IMR-90 (cell line): ENCODE measurements around the gene GPC5. TPM values are rescaled to one million over a fixed set of nuclear protein-coding genes. Genes with fewer than 3 reads are reported as not detected.

Experiments
- ATAC-seq: fragments of 200-7000 bp; cut with Tn5 transposase; 2 replicates; pipeline ENCODE4 v1.9.1; 2020; ENCODE audit warnings: low read depth, mild to moderate bottlenecking, moderate library complexity
- BruUV-seq: library from RNA; stranded (reverse); fragments of 400-500 nt; replicated peaks from 2 replicates; lab custom pipeline; 2021; lab: Mats Ljungman, UMichigan
- CTCF ChIA-PET: fragments of 300-600 bp; formaldehyde crosslinking; extraction: SDS; loops from one replicate; lab custom pipeline; 2021; ENCODE audit warnings: antibody characterized with exemption; lab: Yijun Ruan, JAX
- POLR2A ChIA-PET: fragments of 300-600 bp; sonication (Branson Sonifier 250); formaldehyde crosslinking; loops from one replicate; lab custom pipeline; 2022; ENCODE audit warnings: antibody characterized with exemption; ENCODE audit not compliant: unreplicated experiment; lab: Charles Lee
- DNase-seq: peaks from one replicate; pipeline ENCODE4 v3.0.0; 2013
- H2AFZ ChIP-seq: replicated peaks from 2 replicates; pipeline ENCODE3; 2013; ENCODE audit warnings: low read length, mild to moderate bottlenecking; ENCODE audit not compliant: poor library complexity
- H2AK5ac ChIP-seq: 2 replicates; pipeline ENCODE4 v1.6.1; 2013; ENCODE audit warnings: low read depth, low read length, inconsistent platforms
- H2AK9ac ChIP-seq: replicated peaks from 2 replicates; pipeline ENCODE3; 2013; ENCODE audit warnings: mild to moderate bottlenecking, low read depth, low read length, moderate library complexity; ENCODE audit not compliant: poor library complexity
- H2BK120ac ChIP-seq: 2 replicates; pipeline ENCODE4 v1.6.1; 2013; ENCODE audit warnings: low read depth, low read length, inconsistent platforms
- H2BK15ac ChIP-seq: 3 replicates; pipeline ENCODE4 v1.6.1; 2013; ENCODE audit warnings: low read depth, low read length, inconsistent platforms
- H2BK20ac ChIP-seq: 2 replicates; pipeline ENCODE4 v1.6.1; 2013; ENCODE audit warnings: low read depth, mild to moderate bottlenecking, inconsistent platforms, low read length, moderate library complexity
- H2BK5ac ChIP-seq: 2 replicates; pipeline ENCODE4 v1.6.1; 2013; ENCODE audit warnings: mild to moderate bottlenecking, low read depth, low read length, inconsistent platforms; ENCODE audit not compliant: poor library complexity, severe bottlenecking
- H3K14ac ChIP-seq: replicated peaks from 2 replicates; pipeline ENCODE4 v1.6.1; 2013; ENCODE audit warnings: low read depth, low read length, inconsistent platforms
- H3K18ac ChIP-seq: 2 replicates; pipeline ENCODE4 v1.6.1; 2013; ENCODE audit warnings: low read depth, low read length, control low read depth
- H3K23ac ChIP-seq: 2 replicates; pipeline ENCODE4 v1.6.1; 2013; ENCODE audit warnings: low read depth, low read length, inconsistent platforms
- H3K27ac ChIP-seq: 2 replicates; pipeline ENCODE4 v1.5.1; 2013; ENCODE audit warnings: mild to moderate bottlenecking, control low read depth, low read length; ENCODE audit not compliant: insufficient read depth
- H3K27me3 ChIP-seq: 2 replicates; pipeline ENCODE4 v1.6.1; 2013; ENCODE audit warnings: low read length; ENCODE audit not compliant: control insufficient read depth, insufficient read depth
- H3K36me3 ChIP-seq: 2 replicates; pipeline ENCODE4 v1.6.1; 2013; ENCODE audit warnings: low read length, mixed read lengths; ENCODE audit not compliant: control insufficient read depth, insufficient read depth
- H3K4ac ChIP-seq: 2 replicates; pipeline ENCODE4 v1.6.1; 2013; ENCODE audit warnings: low read depth, low read length, inconsistent platforms
- H3K4me1 ChIP-seq: 2 replicates; pipeline ENCODE4 v1.6.1; 2013; ENCODE audit warnings: low read length, mixed read lengths; ENCODE audit not compliant: control insufficient read depth, insufficient read depth
- H3K4me2 ChIP-seq: 2 replicates; pipeline ENCODE4 v1.6.1; 2013; ENCODE audit warnings: low read depth, mild to moderate bottlenecking, control low read depth, low read length, moderate library complexity
- H3K4me3 ChIP-seq: 2 replicates; pipeline ENCODE4 v1.5.1; 2013; ENCODE audit warnings: low read depth, mild to moderate bottlenecking, control low read depth, low read length, moderate library complexity; ENCODE audit not compliant: insufficient read depth
- H3K56ac ChIP-seq: 2 replicates; pipeline ENCODE4 v1.6.1; 2013; ENCODE audit warnings: low read length, inconsistent platforms; ENCODE audit not compliant: insufficient read depth; ENCODE audit errors: extremely low read depth
- H3K79me1 ChIP-seq, 2 experiments: 2 replicates each; pipeline ENCODE4 v1.6.1; 2013; ENCODE audit warnings: low read length in 2 of 2, inconsistent platforms in 1 of 2, low read depth in 1 of 2
- H3K9ac ChIP-seq: 2 replicates; pipeline ENCODE4 v1.6.1; 2013; ENCODE audit warnings: low read depth, low read length, control low read depth
- H3K9me1 ChIP-seq: 2 replicates; pipeline ENCODE4 v1.6.1; 2013; ENCODE audit warnings: low read length, inconsistent platforms; ENCODE audit not compliant: insufficient read depth
- H3K9me3 ChIP-seq: 2 replicates; pipeline ENCODE4 v1.6.1; 2013; ENCODE audit warnings: low read length; ENCODE audit not compliant: control insufficient read depth, insufficient read depth
- H4K20me1 ChIP-seq: 2 replicates; pipeline ENCODE4 v1.6.1; 2013; ENCODE audit warnings: low read length, inconsistent platforms; ENCODE audit not compliant: insufficient read depth
- H4K5ac ChIP-seq: 2 replicates; pipeline ENCODE4 v1.6.1; 2013; ENCODE audit warnings: mild to moderate bottlenecking, low read depth, low read length, control low read depth
- H4K8ac ChIP-seq, 2 experiments: 2 replicates each; pipeline ENCODE4 v1.6.1; 2013; ENCODE audit warnings: low read depth in 2 of 2, low read length in 2 of 2, control low read depth in 1 of 2, inconsistent platforms in 1 of 2
- H4K91ac ChIP-seq: 2 replicates; pipeline ENCODE4 v1.6.1; 2013; ENCODE audit warnings: low read depth, low read length, inconsistent platforms; ENCODE audit not compliant: insufficient read depth
- BHLHE40 ChIP-seq: fragments of 150-350 bp; IDR thresholded peaks from 2 replicates; pipeline ENCODE4 v1.6.1; 2016; ENCODE audit warnings: mild to moderate bottlenecking, low read depth, low read length
- CEBPB ChIP-seq: IDR thresholded peaks from 2 replicates; pipeline ENCODE4 v1.6.1; 2012; ENCODE audit warnings: low read depth, low read length, improper control_type of control experiment
- CHD1 ChIP-seq: IDR thresholded peaks from 2 replicates; pipeline ENCODE4 v1.6.1; 2012; ENCODE audit warnings: low read depth, low read length, improper control_type of control experiment
- CTCF ChIP-seq: conservative IDR thresholded peaks from 2 replicates; pipeline ENCODE4 v1.5.1; 2012; ENCODE audit warnings: mild to moderate bottlenecking, low read depth, low read length, improper control_type of control experiment
- ELK1 ChIP-seq: fragments of 150-350 bp; IDR thresholded peaks from 2 replicates; pipeline ENCODE4 v1.6.1; 2016; ENCODE audit warnings: low read depth, mild to moderate bottlenecking, low read length, moderate library complexity, borderline replicate concordance
- FOS ChIP-seq: fragments of 150-350 bp; IDR thresholded peaks from 2 replicates; pipeline ENCODE4 v1.6.1; 2016; ENCODE audit warnings: low read depth, low read length
- MAFK ChIP-seq: IDR thresholded peaks from 2 replicates; pipeline ENCODE4 v1.6.1; 2012; ENCODE audit warnings: low read depth, low read length, improper control_type of control experiment
- NFE2L2 ChIP-seq: fragments of 150-350 bp; IDR thresholded peaks from 2 replicates; pipeline ENCODE4 v1.6.1; 2016; ENCODE audit warnings: low read depth, mild to moderate bottlenecking, low read length
- POLR2A ChIP-seq: IDR thresholded peaks from 2 replicates; pipeline ENCODE4 v1.6.1; 2012; ENCODE audit warnings: mild to moderate bottlenecking, low read depth, low read length
- RAD21 ChIP-seq: IDR thresholded peaks from 2 replicates; pipeline ENCODE4 v1.6.1; 2012; ENCODE audit warnings: low read length, improper control_type of control experiment
- RCOR1 ChIP-seq: IDR thresholded peaks from 2 replicates; pipeline ENCODE4 v1.6.1; 2012; ENCODE audit warnings: mild to moderate bottlenecking, low read length, improper control_type of control experiment; ENCODE audit not compliant: insufficient replicate concordance
- RFX5 ChIP-seq: IDR thresholded peaks from 2 replicates; pipeline ENCODE4 v1.8.0; 2012; ENCODE audit warnings: low read depth, mild to moderate bottlenecking, low read length, moderate library complexity
- SMC3 ChIP-seq: fragments of 150-350 bp; IDR thresholded peaks from 2 replicates; pipeline ENCODE4 v1.6.1; 2016; ENCODE audit warnings: low read depth, mild to moderate bottlenecking, antibody characterized with exemption, low read length, moderate library complexity
- WGBS, 2 experiments: methylation state at CpG; one replicate each; pipeline versions ENCODE4 v1.1.5 to v1.1.7; 2013; ENCODE audit warnings: missing lambda C conversion rate in 2 of 2; ENCODE audit not compliant: insufficient read length in 1 of 2; ENCODE audit errors: extremely low coverage in 2 of 2; 5-methylcytosine and 5-hydroxymethylcytosine counted together
- dilution Hi-C: fragments of 300-500 bp; cut with HindIII; formaldehyde crosslinking; loops from one replicate; pipeline ENCODE4 v1.14.3; 2018; ENCODE audit warnings: low sequenced_read_pairs; ENCODE audit not compliant: unreplicated experiment
- in situ Hi-C: fragments of 300-500 bp; cut with MboI; formaldehyde crosslinking; loops from 3 replicates; pipeline ENCODE4 v1.14.3; 2019; ENCODE audit warnings: low sequenced_read_pairs, inconsistent platforms, mixed read lengths
- intact Hi-C: fragments of 100-400 bp; cut with micrococcal nuclease; formaldehyde crosslinking; loops from 2 replicates; pipeline ENCODE4 v1.10.0; 2022
- polyA plus RNA-seq, 3 experiments: library from polyadenylated mRNA; depleted of rRNA; stranded (reverse); fragments of >200 nt; gene quantifications; 2 replicates each; pipeline ENCODE4 v1.2.3, GENCODE V29; 2012; ENCODE audit warnings: low replicate concordance in 1 of 3
- total RNA-seq: library from RNA; depleted of rRNA; stranded (reverse); fragments of >200 nt; gene quantifications from 2 replicates; pipeline ENCODE4 v1.2.3, GENCODE V29; 2012

GPC5 gene
- total and polyA plus RNA-seq, 2 of the 4 experiments (the other 2 are of a cell fraction) = 0.94 to 1.8 TPM

GRCh38 chr13:92900446-92900845 is 1502.0 kb downstream of the GPC5 start:
- Histone ChIP-seq H2AK9ac (no peak overlapping the region), H3K9me3 (no peaks in the 10 kb centered on the region; the same call in 1 of the 2 replicates), H3K56ac (no peak overlapping the region), H3K23ac (no peak overlapping the region), H2AFZ (no peak overlapping the region), H4K20me1 (no peaks in the 10 kb centered on the region), H3K79me1 (no peaks in the 10 kb centered on the region), H3K4ac (no peak overlapping the region), H3K9ac (no peak overlapping the region), H3K4me3 (no peak overlapping the region), H4K91ac (no peak overlapping the region), H4K5ac (no peak overlapping the region), H2BK120ac (no peak overlapping the region), H2BK20ac (no peak overlapping the region), H3K27ac (no peak overlapping the region), H3K4me2 (no peak overlapping the region), H3K27me3 (no peaks in the 10 kb centered on the region), H3K14ac (no peak overlapping the region), H3K9me1 (no peaks in the 10 kb centered on the region), H3K36me3 (no peaks in the 10 kb centered on the region), H2BK15ac (no peak overlapping the region), H2BK5ac (no peak overlapping the region), H3K4me1 (no peaks in the 10 kb centered on the region), H2AK5ac (no peak overlapping the region), H4K8ac (no peak overlapping the region), H3K18ac (no peak overlapping the region)
- POLR2A ChIA-PET = interaction anchor here (0.6 kb wide), 1 partner anchor 390 kb away, joined by 3 read pairs; no protein-coding TSS in a partner anchor
- intact Hi-C loops = no loop called here
- DNase-seq = no peak
- no TSS peak for BruUV-seq
- no peak for TF ChIP-seq FOS
- TF ChIP-seq CEBPB = no peak
- TF ChIP-seq NFE2L2 = no peak
- no peak for TF ChIP-seq ELK1
- no peak for TF ChIP-seq MAFK
- no peak for TF ChIP-seq CHD1
- TF ChIP-seq RAD21 = no peak
- no peak for TF ChIP-seq BHLHE40
- TF ChIP-seq RFX5 = no peak
- TF ChIP-seq SMC3 = no peak
- TF ChIP-seq RCOR1 = no peak
- TF ChIP-seq CTCF = no peak
- no peak for TF ChIP-seq POLR2A
- WGBS, 2 experiments = no CpG with 5 or more reads among the region's 3 CpGs
- dilution Hi-C loops = no loop called here
- ATAC-seq = no peak
- CTCF ChIA-PET = no interaction called here
- in situ Hi-C loops = no loop called here
